GM18511 (cell line): ENCODE data around the gene AHCY.
"Not testable (repeated sequence)": the region's sequence is repeated elsewhere in the genome, so short reads cannot be mapped to it uniquely, and the experiment has no call there.

Experiments used
- ATAC-seq: cut with Tn5 transposase; IDR thresholded peaks from one replicate; pipeline ENCODE4 v1.9.1; 2021; ENCODE audit warnings: mild to moderate bottlenecking, moderate library complexity; ENCODE audit not compliant: unreplicated experiment

AHCY gene

DNA sequence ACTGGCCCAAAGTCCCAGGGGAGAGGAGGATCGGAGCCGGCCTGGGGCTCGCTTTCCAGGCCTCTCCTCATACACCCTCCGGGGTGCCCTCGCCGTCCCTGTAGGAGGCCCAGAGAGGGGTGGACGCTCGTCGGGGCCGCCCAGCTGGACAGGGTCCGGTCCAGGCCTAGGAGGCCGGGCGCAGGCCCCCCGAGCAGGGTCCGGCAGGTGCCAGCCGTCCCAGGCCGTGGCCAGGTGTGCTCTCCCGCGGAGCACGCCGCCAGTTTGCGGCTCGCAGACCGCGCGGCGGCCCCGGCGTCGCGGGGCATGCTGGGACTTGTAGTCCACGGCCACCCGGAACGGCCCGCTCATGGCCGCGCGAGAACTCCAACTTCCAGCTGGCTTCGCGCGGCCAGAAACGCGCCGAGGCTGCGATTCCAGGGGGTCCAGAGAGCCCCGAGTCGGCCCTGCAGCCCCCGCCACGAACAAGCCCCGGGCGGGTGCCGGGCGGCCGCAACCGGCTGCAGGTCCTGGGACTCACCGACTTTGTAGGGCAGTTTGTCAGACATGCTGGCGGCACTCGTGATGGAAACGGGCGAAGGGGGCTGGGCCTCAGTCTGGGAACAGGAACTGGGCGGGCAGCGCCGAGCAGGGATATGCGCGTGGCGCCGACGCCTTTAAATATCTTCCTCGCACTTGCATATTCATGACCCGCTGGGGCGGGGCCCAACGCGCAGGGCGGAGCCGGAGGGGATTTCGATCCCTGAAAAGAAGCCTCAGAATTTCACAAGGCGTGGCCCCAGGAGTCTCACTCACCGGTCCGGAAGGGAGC lies at the start of gene AHCY:
Gene AHCY, minus strand, starts transcription at position 633 of the 811 bp plus-strand sequence. Its CDS starts 85 bp downstream, at position 548.
- ATAC-seq = peak; percentile 93

DNA sequence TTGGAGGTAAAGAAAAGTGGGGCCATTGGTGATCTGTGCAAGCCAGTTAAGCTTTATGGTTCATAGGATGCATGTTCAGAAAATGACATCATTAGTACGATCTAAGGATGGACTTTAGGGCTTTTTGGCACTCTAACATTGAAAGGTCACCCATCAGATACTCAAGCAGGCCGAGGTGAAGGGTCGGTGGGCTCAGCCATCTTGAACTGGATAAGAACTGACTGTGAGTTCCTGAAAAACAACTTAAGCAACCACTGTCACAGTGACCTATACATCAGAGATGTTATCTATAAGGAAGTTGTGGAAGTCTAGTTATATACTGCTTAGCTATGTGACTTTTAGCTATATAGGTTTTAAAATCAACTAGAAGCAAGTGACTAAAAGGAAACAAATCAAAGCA lies 46.9 kb upstream of the AHCY start:
- ATAC-seq = no peak

DNA sequence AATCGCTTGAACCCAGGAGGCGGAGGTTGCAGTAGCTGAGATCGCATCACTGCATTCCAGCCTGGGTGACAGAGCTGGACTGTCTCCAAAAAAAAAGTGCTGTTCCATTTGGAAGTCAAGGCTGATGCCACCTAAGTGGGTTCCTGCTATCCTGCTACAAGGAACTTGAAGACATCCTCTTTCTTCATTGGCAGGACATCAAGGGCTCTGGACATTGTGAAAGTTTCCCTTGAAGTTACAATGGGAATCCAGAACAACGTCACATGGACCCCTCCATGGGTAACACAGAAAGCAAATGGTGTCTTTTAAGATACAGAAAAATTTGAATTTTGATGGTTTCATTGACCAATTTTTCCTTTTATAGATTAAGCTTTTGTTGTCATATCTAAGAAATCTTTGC lies 44.4 kb upstream of the AHCY start:
- no peak for ATAC-seq

DNA sequence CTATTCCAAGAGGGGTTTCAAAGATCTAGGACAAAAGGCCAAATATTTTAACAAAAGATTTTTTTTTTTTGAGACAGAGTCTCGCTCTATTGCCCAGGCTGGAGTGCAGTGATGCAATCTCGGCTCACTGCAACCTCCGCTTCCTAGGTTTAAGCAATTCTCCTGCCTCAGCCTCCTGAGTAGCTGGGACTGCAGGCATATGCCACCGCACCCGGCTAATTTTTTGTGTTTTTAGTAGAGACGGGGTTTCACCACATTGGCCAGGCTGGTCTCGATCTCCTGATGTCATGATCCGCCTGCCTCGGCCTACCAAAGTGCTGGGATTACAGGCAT lies 43.3 kb upstream of the AHCY start:
- not testable (repeated sequence) for ATAC-seq

DNA sequence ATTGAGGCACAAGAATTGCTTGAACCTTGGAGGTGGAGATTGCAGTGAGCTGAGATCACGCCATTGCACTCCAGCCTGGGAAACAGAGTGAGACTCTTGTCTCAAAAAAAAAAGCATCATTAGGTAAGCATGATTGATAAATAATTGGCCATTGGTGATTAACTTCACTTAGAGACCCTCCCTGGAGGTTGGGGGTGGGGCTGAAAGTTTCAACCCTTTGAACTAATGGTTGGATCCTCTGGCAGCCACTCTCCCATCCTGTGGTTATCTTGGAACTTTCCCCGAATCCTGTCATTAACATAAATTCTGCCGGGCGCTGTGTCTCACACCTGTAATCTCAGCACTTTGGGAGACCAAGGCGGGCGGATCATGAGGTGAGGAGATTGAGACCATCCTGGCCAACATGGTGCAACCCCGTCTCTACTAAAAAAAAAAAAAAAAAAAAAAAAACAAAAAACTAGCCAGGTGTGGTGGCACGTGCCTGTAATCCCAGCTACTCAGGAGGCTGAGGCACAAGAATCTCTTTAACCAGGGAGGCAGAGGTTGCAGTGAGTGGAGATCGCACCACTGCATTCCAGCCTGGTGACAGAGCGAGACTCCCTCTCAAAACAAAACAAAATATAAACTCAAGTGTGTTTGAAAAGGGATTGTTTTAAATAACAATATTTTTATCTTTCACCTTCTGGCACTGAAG lies 42.8 kb upstream of the AHCY start:
- ATAC-seq = not testable (repeated sequence)

DNA sequence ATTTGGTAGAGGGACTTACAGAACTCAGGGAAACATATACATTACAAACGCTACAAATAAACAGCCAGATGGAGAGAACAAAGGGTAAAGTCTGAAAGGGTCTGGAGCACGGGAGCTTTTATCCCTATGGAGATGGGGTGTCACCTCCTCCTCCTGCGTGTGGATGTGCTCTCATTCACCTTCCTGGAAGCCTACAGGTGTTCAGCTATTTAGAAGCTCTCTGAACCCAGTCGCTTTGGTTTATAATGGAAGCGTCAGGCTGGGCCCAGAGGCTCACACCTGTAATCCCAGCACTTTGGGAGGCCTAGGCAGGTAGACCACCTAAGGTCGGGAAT lies 42.2 kb upstream of the AHCY start:
- no peak for ATAC-seq

DNA sequence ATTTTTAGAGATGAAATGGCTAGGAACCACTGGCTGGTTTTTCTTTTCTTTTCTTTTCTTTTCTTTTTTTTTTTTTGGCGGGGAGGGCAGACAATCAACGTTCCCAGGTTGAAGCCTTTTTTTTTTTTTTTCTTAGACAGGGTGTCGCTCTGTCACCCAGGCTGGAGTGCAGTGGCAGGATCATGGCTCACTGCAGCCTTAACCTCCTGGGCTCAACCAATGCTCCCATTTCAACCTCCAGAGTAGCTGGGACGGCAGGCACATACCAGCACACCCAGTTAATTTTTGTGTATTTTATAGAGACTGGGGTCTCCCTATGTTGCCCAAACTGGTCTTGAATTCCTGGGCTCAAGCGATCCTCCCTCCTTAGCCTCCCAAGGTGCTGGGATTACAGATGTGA lies 41.1 kb upstream of the AHCY start:
- no peak for ATAC-seq

DNA sequence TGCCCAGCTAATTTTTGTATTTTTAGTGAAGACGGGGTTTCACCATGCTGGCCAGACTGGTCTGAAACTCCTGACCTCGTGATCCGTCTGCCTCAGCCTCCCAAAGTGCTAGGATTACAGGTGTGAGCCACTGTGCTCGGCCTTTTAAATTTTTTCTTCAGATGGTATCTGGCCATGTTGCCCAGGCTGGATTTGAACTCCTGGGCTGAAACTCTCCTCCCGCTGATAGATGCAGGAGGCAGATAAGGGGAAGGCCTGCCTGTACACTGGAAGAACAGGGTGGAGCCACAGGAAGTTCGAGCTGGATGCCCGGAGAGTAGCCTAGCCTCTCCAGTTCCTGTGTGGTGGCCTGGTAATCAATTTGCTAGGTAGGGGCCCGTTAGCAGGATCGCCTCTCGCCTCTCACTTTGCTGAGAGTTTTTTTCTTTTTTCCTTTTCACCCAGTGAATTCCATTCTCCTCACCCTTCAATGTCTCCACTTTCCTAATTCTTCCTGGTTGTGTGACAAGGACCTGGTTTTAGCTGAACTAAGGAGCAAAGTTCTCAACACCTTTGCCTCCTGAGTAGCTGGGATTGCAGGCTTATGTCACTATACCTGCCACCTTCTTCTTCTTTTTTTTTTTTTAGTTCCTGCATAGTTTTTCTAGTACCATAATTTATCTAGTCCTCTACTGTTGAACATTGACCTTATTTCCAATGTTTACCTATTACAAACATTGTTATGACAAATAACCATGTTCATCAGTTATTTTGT lies 40.5 kb upstream of the AHCY start:
- no peak for ATAC-seq

DNA sequence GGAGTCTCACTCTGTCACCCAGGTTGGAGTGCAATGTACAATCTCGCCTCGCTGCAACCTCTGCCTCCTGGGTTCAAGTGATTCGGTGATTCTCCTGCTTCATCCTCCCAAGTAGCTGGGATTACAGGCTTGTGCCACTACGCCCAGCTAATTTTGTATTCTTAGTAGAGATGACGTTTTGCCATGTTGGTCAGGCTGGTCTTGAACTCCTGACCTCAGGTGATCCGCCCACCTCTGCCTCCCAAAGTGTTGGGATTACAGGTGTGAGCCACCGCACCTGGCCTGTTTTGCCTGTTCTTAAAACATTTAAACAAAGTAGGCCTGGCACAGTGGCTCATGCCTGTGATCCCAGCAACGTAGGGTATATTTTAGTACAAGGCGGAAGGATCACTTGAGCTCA lies 38.0 kb upstream of the AHCY start:
- ATAC-seq = not testable (repeated sequence)

DNA sequence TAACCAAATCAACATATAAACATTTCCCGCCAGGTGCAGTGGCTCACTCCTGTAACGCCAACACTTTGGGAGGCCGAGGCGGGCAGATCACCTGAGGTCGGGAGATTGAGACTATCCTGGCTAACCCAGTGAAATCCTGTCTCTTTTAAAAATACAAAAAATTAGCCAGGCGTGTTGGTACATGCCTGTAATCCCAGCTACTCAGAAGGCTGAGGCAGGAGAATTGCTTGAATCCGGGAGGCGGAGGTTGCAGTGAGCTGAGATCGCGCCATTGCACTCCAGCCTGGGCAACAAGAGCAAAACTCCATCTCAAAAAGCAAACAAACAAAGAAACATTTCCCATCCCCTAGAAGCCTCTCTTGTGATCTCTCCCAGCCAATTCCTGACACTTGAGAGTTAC lies 37.6 kb upstream of the AHCY start:
- not testable (repeated sequence) for ATAC-seq

DNA sequence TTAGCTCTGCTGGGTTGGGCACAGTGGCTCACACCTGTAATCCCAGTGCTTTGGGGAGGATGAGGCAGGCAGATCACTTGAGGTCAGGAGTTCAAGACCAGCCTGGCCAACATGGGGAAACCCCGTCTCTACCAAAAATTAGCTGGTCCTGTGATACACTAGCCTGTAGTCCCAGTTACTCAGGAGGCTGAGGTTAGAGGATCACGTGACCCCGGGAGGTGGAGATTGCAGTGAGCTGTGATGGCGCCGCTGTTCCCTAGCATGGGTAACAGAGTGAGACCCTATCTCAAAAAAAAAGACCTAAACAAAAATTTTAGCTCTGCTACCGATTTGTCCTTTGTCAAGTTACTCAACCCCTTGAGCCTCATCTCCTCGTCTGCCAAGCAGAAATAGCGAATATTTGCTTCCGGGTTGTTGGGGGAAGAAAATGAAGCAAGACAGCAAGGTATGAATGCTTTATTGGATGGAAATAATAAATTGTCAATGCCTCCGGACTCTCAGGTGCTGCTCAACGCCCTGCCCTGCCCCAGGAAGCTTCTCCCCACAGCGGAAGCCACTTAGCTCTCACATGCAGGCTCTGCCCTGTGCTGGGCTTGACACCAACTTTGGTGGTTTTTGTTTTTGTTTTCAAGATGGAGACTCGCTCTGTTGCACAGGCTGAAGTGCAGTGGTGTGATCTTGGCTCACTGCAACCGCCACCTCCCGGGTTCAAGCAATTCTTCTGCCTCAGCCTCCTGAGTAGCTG lies 35.0 kb upstream of the AHCY start:
- no peak for ATAC-seq

DNA sequence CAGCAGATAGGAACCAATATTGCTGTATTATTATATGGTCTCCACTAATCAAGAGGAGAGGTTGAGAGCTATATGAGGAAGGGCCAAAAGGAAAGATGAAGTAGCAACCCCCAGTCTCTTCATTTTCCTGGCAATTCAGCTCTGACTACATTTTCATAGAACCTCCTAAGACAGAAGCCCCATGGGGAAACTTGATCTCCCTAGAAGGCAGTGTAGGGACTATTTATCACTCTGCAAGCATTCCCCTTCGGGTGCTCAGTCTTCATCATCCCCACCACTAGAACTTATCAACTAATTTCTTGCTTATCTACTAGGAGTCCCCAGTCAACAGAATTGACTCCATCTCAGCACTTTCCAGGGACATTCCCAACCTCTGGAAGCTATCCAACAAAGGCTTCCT lies 34.4 kb upstream of the AHCY start:
- ATAC-seq = no peak

DNA sequence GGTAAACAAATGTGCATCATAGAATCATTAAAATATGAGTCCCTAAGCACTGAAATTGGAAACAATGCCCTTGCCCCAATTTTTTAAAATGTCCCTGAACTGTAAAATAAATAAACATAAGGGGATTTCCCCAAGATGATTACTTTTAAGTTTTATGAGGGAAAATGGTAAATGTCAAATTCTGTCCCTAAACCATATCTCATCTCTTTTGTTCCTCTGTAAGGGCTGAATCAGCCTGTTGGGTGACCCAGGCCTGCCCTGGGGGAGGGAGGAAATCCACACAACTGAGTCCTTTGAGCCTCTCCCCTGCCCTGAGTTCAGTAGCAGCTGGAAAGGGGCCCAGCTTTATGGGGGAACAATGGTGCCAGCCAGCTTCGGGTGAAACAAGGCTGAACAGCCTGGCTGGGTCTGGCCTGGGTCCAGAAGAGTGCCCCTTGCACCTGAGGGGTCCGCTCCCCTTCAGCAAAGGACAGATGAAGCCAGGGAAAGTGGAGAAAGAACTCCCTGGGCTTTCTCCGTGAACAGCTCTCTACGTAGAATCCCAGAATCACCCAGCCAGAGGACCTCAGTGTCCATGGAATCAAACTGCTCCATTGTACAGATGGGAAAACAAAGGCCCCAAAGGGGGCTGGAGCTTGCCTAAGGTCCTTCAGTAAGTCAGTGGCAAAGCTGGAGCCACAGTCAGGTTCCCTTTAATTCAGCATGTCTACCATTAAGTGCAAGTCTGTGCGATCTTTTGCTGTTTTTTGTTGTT lies 31.7 kb upstream of the AHCY start:
- no peak for ATAC-seq

DNA sequence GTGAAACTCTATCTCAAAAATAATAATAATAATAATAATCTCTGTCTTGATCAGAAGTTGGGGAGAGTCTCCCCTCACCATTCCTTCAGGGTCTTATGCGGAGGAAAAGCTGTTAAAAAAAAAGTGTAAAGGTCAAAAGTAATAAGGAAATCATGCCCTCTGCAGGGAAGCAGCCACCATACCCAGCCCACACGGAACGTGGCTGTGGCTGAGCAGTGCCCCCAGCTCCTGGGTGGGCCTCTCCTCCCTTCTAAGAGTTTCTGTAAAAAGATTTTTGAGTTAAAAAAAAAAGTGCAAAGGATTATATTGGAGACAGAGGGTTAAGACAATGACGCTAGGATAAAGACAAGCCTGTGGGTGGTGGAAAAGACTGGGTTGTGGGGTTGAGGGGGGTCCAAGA lies 30.6 kb upstream of the AHCY start:
- no peak for ATAC-seq

DNA sequence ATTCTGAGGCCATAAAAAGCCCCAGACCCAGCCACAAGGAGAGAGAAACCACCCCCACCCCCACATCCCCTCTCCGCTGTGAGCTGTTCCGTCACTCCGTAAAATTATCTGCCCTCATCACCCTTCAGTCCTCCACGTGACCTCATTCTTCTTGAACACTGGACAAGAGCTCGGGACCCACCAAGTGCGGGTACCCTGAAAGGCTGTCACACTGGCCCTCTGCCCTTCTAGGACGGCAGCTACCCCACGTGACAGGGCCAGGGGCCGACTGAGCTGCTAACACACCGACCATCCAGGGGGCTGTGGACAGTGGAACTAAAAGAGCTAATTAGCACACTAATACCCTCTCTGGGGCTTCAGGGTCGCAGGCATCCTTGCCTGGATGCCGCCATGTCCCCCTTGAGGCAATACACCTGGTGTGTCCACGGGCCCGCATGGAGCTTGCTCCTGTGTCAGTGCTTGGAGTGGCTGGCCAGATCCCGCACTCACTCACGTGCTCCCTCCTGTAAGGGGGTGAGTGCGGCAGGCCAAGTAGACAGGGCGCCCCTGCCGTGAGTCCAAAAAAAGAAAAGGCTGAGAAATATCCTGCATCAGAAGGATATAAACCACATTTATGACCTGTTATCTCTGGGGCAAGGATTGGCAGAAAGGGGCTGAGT lies 29.2 kb upstream of the AHCY start:
- no peak for ATAC-seq

DNA sequence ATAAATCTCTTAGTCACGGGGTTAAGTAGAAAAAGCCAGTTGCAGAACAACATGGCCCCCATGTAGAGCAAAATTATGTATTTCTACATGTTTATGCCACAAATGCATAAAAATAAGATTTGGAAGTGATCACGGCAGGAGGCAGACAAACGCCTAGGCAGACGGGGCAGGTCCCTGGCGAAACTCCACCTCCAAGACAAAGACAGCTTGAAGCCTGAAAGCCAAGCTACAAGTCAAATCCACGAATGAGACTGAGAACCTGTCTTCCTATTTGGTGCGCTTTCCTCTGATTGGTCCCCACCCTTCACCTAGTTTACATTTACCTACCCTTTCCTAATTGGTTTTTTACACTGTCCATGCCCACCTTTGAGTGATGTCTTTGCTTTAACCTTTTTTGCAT lies 28.7 kb upstream of the AHCY start:
- no peak for ATAC-seq

DNA sequence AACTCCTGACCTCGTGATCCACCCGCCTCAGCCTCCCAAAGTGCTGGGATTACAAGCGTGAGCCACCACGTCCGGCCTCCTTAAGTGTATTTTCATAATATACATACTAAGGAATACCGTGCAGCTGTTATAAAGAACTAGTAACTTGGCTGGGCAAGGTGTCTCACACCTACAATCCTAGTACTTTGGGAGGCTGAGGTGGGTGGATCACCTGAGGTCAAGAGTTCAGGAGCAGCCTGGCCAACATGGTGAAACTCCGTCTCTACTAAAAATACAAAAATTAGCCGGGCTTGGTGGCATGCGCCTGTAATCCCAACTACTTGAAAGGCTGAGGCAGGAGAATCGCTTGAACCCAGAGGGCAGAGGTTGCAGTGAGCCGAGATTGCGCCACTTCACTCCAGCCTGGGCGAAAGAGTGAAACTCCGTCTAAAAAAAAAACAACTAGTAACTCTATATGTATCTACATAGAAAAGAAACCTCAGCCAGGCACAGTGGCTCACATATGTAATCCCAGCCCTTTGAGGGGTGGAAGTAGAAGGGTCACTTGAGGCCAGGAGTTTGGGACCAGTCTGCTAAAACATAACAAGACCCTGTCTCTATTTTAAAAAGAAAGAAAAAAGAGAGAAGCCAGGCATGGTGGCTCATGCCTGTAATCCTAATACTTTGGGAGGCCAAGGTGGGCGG lies 27.8 kb upstream of the AHCY start:
- ATAC-seq = not testable (repeated sequence)

DNA sequence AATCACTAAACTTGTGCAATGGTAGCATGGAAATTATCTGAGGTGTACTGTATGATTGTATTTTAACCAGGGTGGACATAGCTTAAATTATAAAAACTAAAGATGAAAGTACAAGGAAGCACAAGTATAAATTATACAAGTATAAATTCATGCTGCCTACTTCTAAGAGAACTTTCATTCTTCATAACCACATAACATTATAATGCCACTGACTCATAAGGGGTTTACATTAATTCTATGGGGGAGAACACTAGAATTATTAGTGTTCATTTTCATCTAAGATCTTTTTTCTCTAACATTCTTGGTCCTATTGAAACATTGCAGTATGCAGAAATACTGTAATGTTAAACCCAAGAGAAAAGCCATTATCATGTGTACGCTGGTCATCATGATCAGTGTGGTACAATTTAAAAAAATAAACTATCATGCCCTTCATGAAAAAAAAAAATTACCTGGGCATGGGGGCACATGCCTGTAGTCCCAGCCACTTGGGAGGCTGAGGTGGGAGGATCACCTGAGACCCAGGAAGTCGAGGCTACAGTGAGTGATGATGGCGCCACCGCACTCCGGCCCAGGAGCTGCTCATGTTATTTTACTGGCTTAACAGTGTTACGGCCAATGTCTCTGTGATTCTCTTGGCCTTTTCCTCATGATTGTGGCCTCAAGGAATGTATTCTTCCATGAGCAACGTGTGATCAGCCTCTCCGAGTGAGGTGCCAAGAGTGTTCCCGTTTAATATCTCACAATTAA lies 25.9 kb upstream of the AHCY start:
- ATAC-seq = no peak

DNA sequence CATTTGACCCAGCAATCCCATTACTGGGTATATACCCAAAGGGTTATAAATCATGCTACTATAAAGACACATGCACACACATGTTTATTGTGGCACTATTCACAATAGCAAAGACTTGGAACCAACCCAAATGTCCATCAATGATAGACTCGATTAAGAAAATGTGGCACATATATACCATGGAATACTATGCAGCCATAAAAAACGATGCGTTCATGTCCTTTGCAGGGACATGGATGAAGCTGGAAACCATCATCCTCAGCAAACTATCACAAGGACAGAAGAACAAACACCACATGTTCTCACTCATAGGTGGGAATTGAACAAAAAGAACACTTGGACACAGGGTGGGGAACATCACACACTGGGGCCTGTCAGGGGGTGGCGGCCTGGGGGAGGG lies 25.1 kb upstream of the AHCY start:
- ATAC-seq = not testable (repeated sequence)
